SIG-M5 treated with dmso at 0.1 percent for 504 hours (cell line): ENCODE measurements around the gene PROX1.

Experiments
- DNase-seq: peaks from one replicate; lab custom pipeline; 2025; ENCODE audit not compliant: unreplicated experiment; lab: John Stamatoyannopoulos, UW

PROX1 gene

GRCh38 chr1:214018386-214019268 is 30.9 kb downstream of the PROX1 start:
- DNase-seq = no peak

- DNase-seq = no peak
Measured at GRCh38 chr1:214019499-214019898, 31.7 kb downstream of the PROX1 start.

GRCh38 chr1:214021321-214021720 is 33.5 kb downstream of the PROX1 start:
- no peak for DNase-seq

GRCh38 chr1:214022229-214022791 is 34.5 kb downstream of the PROX1 start:
- no peak for DNase-seq

- no peak for DNase-seq
Measured at GRCh38 chr1:214022810-214023425, 35.1 kb downstream of the PROX1 start.

- DNase-seq = no peak
Measured at GRCh38 chr1:214026985-214027384, 39.2 kb downstream of the PROX1 start.

GRCh38 chr1:214027498-214027897 is 39.7 kb downstream of the PROX1 start:
- no peak for DNase-seq

GRCh38 chr1:214028095-214028494 is 40.3 kb downstream of the PROX1 start:
- no peak for DNase-seq

GRCh38 chr1:214028649-214029406 is 41.1 kb downstream of the PROX1 start:
- no peak for DNase-seq

GRCh38 chr1:214029796-214030195 is 42.0 kb downstream of the PROX1 start:
- DNase-seq = no peak

- DNase-seq = no peak
Measured at GRCh38 chr1:214031267-214031650, 43.5 kb downstream of the PROX1 start.

- no peak for DNase-seq
Measured at GRCh38 chr1:214037468-214037867, 49.7 kb downstream of the PROX1 start.

GRCh38 chr1:214039394-214040018 is 51.7 kb downstream of the PROX1 start:
- DNase-seq = no peak

GRCh38 chr1:214043167-214043566 is 55.4 kb downstream of the PROX1 start:
- DNase-seq = no peak

- no peak for DNase-seq
Measured at GRCh38 chr1:214044438-214045214, 56.9 kb downstream of the PROX1 start.

- DNase-seq = no peak
Measured at GRCh38 chr1:214050513-214051401, 63.0 kb downstream of the PROX1 start.

GRCh38 chr1:214051786-214052185 is 64.0 kb downstream of the PROX1 start:
- no peak for DNase-seq

- no peak for DNase-seq
Measured at GRCh38 chr1:214058076-214058475, 70.3 kb downstream of the PROX1 start.

- no peak for DNase-seq
Measured at GRCh38 chr1:214066190-214066589, 78.4 kb downstream of the PROX1 start.
